NCI-H526 treated with DMSO at 0.1 percent for 48 hours (cell line): Measurements from ENCODE around the gene RXRA.

Experiments
- DNase-seq: peaks from one replicate; lab custom pipeline; 2025; lab: John Stamatoyannopoulos, UW

The RXRA gene

DNA sequence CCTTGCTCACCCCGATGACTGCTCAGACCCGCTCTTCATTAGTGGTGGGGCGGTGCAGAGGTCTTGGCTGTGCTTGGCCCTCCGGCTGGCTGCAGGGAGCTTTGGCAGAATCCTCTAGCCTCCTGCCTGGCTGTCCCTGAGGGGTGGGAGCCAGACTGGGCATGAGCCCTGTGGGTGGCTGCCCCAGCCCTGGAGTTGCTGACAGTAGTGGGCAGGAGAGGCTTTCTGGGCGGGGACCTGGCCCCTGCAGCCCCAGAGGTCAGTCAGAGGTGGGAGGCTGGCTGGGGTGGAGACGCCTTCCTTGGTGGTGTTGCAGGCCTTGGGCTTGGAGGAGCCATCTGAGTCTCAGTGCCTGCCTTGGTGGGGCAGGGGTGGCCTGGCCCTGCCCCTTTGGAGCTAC is 146.0 kb downstream of the RXRA start:
- no peak for DNase-seq

DNA sequence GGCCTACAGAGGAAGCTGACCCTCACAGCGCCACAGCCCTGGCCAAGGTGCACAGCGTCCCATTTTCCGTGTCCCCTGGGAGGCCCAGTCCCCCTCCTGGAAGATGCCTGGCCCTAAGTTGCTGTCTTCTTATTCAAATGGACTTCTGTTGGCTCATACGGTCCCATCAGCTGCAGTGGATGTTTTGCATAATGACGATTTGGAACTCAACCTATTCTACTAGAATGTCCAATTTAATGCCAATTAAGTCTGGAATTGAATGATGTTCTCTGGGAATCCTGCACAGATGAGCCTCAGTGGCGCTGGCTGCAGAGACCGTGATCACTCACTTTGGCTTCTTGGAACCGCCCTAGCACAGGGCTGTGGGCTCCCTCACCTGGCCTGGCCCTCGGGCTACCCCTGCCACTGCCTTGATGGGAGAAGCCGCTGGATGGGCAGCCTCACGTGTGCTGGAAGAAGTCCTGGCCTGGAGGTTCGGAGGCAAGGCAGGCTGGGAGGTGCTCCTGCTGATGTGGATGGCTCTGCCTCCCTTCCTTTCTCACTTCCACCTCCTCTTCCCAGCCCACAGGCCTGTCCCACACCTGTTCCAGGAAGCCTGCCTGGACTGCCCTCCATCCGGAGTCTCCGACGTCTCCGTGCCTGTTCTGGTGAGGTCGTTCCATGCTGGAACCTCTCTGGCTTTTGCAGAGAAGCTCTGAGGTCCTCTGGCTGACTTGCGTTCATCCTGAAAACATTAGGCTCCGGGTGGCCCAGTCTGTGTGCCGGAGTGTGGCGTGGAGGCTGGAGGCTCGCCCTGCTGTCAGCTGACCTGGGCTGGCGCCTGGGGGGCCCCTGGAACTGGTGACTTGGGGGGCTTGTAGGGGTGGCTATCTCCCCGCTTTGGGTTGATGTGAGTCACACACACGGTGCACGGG is 147.1 kb downstream of the RXRA start:
- DNase-seq: no peak

DNA sequence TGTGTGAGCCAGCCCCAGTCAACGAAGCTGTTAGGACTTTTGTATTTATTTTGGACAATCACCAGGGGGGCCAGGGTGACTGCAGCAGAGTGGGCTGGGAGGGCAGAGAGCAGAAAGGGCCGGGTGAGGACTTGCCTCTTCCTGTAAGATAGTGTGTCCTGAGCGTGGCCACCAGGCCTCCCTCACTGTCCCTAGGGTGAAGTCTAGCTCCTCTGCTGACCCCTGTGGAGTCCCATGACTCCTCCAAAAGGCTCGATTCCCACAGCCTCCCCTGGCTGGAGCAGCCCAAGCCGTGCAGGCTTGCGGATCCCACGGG is 147.8 kb downstream of the RXRA start:
- no peak for DNase-seq

DNA sequence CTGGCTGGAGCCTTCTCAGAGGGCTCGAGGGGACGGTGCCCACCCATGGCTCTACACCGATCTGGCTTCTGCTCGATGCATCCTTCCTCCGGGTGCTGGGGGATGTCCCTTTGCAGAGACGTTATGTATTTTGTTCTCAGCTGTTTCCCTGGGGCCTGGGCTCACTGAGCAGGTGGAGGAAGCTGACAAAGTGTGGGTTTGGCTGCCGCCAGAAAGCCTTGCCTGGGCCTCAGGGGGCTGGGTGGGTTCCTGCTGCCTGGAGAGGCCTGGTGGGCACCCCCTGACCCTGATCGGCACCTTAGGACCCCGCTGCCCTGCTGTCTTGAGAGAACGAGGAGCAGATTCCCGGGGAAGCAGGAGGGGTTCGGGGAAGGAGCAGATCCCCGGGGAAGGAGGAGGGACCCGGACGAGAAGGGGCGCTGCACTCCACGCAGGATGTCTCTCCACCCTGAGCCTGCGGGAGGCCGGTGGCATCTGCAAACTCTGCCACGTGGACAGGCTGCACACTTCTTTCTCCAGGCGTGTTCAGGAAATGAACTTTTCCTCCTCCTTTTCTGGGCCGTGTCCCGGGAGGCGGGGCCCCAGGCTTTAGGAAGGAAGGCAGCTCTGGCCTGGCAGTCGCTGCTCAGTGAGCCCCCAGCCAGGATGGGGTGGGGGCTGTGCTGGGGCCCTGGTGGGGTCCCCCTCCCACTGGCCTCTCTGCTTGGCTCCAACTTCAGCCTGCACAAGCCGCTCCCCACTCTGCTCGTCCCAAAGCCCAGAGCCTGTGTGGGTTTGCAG is 148.9 kb downstream of the RXRA start:
- no peak for DNase-seq

DNA sequence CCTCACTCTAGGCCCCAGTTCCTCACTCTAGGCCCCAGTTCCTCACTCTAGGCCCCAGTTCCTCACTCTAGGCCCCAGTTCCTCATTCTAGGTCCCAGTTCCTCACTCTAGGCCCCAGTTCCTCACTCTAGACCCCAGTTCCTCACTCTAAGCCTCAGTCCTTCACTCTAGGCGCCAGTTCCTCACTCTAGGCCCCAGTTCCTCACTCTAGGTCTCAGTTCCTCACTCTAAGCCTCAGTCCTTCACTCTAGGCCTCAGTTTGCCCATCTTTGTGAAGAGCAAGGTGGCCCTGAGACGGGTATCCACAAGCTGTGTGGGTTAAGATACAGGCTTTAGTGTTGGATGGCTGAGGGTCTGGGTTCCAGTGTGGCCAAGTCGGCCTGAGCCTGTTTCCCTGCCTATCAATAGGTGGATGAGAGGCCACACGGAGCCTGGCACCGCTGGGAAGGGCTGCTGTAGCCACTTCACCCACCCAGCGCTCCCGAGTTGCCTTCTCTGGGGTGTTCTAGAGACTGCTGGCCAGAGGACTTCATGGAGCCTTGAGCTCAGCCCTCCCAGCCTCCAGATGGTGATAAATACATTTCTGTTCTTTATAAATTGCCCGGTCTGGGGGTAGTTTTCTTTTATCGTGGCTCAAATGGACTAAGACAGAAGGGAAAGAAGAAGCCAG is 150.2 kb downstream of the RXRA start:
- DNase-seq: no peak

DNA sequence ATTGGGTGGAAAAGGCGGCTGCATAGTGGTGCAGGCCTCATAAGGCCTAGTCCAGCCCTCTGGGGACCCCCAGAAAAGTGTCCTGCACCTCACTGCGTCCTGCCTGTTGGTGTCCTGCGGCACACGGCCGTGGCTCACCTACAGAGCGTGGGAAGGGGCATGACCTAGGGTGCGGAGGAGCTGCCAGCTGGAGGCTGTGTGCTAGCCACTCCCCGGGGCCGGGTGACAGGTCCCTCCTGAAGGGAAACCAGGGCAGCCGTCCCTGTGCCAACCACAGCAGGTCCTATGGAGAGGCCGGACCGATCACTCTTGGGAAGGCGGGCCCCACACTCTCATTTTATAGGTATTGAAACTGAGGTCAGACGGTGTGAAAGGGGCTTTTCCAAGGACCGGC is 150.7 kb downstream of the RXRA start:
- DNase-seq: no peak

DNA sequence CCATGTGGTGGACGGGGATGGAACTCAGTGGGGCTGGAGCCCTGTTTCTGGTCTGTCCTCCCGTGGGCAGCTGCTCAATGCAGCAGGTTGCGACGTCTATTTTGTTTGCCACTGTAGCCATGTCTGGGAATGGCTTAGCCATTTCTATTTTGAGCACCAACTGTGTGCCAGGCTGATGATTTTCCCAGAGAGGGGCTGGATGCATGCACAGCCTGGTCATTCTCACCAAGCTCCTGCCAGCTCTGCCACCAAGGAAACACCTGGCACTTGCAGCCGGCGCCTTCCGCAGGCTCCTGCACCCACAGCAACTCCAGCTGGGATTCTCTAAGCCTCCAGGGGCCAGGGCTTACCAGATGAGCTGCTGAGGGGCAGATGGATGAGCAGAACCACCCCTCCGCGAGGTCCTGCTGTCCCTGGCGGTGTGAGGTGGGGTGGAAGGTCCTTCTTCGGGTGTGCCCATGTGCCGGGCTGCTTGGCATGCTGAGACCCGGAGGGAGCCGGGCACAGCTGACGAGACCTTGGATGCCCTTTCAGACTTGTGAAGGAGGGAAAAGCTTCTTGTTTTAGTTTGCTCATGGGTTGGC is 151.2 kb downstream of the RXRA start:
- DNase-seq: no peak

DNA sequence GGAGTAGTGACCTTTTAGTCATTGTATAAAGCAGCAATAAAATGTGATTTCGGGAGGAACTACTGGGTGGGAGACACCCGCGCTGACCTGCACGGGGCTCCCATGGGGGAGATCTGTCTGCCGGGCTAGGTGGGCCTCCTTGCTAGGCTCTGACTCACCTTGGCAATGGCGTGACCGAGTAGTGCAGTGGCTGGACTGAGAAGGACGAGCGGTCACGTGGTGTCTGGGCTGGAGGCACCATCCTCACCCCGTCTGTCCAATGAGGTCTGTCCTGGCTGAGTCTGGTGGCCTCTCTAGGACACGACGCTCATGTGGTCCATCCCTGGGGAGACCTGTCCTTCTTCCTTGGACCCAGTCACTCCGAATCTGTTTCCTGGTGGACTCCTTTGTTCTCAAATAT is 151.7 kb downstream of the RXRA start:
- no peak for DNase-seq

DNA sequence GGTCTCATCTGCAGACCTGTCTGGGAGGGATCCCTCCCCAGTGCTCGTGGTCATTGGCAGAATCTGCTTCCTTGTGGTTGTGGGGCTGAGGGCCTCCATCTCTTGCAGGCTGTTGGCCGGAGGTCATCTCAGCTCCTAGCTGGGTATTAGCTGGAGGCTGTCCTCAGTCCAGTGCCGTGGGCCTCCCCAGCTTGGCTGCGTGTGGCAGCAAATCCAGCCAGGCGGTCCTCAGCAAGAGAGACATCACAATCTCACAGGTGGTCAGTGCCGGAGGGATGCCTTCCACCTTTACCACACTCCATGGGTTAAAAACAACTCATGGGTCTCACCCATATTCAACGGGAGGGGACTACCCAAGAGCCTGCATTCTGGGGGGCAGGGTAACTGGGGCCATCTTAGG is 155.5 kb downstream of the RXRA start:
- no peak for DNase-seq

DNA sequence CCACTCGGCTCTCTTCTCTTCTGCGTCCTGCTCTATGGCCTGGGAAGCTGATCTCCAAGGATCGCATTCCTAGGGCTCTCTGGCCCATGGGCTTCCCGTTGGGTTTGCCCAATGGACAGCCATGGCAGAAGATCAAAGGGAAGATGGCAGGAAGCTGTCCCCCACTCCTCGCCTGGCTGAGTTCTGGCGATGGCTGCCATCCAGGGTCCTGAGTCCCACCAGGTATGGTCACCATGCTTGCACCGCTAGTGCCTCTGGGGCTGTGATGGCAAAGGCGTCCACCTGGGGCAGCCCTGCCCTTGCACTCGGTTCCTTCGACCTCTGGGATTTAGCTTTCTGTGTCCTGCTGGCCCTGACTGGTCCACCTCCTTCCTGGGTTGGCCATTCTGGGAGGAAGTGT is 156.0 kb downstream of the RXRA start:
- no peak for DNase-seq

DNA sequence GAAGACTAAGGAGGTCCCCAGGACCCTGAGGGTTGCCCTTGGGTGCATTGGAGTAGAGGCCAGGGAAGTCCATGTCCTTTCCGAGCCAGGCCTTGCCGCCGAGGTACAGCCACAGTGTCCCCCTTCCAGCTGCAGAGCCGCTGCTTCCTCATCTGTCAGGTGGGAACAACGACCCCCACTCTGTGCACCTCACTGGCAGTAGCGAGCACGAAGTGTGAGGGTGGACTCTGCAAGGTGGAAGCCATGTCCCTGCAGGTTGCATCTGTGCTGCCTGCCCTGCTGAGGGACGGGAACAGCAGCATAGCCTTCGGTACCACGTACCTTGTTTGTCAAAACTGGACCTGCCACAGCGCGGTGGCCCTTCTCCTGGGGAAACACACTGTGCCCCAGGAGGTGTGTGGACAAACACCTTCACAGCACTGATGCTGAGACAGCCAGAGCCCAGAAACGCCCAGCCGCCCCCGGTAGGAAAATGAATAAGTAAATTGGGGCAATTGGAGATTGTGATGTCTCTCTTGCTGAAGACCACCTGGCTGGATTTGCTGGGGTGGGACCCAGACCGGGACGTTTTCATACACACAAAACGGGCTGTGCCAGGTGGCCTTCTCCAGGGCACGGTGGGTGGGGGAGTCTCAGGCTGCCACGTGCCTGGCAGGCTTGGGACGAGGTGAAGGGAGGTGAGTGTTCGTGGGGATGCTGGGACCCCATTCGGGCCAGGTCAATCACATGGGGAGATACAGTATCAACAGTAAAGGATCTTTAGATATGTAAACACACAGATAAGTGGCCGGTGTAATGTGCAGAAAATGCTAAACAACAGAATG is 157.3 kb downstream of the RXRA start:
- no peak for DNase-seq

DNA sequence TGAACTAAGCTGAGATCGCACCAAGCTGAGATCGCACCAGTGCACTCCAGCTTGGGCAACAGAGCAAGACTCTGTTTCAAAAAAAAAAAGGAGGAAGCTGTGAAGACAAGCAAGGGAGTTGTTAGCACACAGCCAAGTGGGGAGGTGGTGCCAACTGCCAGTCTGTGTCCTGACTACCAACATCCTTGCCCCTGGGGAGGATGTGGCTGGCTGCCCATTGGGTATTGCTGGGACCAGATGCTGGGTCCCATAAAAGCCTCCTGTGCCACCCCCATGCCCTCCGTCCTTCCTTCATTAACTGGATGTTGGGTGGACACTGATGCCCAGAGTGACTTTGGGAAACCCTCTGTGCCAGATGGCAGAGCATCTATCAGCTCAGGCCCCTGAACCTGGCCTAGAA is 158.2 kb downstream of the RXRA start:
- no peak for DNase-seq

DNA sequence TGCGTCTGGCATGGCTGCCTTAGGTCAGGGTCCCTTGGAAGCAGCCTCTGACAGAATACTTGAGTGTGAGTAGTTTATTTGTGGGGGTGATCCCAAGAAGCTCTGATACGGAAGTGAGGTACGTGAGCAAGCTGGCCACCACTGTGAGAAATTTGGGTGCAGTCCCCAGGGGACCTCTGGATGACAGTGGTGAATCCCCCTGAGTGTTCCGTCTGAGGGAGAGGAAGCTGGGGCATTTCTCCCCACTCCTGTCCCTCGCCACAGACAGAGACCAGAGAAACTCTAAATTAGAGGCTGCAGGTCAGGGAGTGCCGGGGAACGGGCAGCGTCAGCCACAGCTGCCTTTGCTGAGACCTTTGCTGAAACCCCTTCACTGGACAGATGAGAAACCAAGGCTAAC is 159.4 kb downstream of the RXRA start:
- DNase-seq: no peak

DNA sequence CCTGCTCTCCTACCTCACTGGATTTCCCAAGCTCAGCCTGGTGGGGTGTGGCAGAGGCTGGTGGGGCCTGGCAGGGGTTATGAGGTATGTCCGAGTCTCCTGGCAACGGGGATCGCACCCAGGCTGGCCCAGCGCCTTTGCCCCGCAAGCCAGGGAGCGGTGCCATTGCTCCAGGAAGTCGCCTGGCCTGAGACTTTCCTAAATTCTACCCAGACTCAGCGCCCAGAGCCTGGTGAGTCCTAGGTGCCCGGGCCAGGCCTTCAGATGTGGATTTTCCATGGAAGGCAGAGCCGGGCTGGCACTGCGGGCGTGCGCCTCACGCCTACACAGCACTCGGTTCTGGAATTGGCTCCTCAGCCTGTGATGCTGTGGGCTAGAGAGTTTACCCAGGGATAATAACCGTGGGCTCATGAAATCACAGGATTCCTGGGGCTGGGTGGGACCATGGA is 159.9 kb downstream of the RXRA start:
- no peak for DNase-seq

DNA sequence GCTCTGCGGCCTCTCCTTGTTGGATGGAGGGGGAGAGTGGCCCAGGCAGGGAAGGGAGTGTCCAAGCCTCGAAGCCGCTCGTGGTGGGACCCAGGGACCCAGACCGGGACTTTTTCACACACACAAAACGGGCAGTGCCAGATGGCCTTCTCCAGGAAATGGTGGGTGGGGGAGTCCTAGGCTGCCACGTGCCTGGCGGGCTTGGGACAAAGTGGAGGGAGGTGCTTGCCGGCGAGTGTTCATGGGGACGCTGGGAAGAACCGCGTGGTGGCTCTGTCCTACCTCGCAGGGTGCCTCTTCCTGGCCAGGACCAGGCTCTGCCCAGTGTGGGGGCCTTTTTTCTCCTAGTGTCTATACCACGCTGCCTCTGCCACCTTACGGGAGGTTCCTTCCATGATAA is 160.3 kb downstream of the RXRA start:
- no peak for DNase-seq
